ENCODE data around the gene IDH3G. TPM values are rescaled to one million over a fixed set of nuclear protein-coding genes. Genes with fewer than 3 reads are reported as not detected.

Gene IDH3G
- total RNA-seq, 1 donor from 2014 or later, result 17.1 TPM

Other genes with a start within 250 kb of the IDH3G start
- 23.8 TPM for gene CCNQ, start 195.2 kb downstream of the IDH3G start, total RNA-seq (ENCODE audit: insufficient read depth, low replicate concordance)
- gene DUSP9, start 147.2 kb downstream of the IDH3G start, total RNA-seq (ENCODE audit: insufficient read depth, low replicate concordance), result 6.3 TPM
- gene PNCK, start 120.6 kb downstream of the IDH3G start, total RNA-seq (ENCODE audit: insufficient read depth, low replicate concordance), result 24.1 TPM
- gene SLC6A8, start 106.4 kb downstream of the IDH3G start, total RNA-seq (ENCODE audit: insufficient read depth, low replicate concordance), result 27.0 TPM
- 58.5 TPM for gene BCAP31, start 70.0 kb downstream of the IDH3G start, total RNA-seq (ENCODE audit: insufficient read depth, low replicate concordance)
- gene ABCD1, start 69.5 kb downstream of the IDH3G start, total RNA-seq (ENCODE audit: insufficient read depth, low replicate concordance), result 15.6 TPM
- gene PLXNB3, start 30.1 kb downstream of the IDH3G start, total RNA-seq (ENCODE audit: insufficient read depth, low replicate concordance), result 23.6 TPM
- not detected for gene SRPK3, start 13.3 kb downstream of the IDH3G start, total RNA-seq (ENCODE audit: insufficient read depth, low replicate concordance)
- 135 TPM for gene SSR4, start 293 bp upstream of the IDH3G start, total RNA-seq (ENCODE audit: insufficient read depth, low replicate concordance)
- 7.7 TPM for gene PDZD4, start 36.2 kb upstream of the IDH3G start, total RNA-seq (ENCODE audit: insufficient read depth, low replicate concordance)
- gene L1CAM, start 91.8 kb upstream of the IDH3G start, total RNA-seq (ENCODE audit: insufficient read depth, low replicate concordance), result 18.8 TPM
- gene AVPR2, start 110.3 kb upstream of the IDH3G start, total RNA-seq (ENCODE audit: insufficient read depth, low replicate concordance), result 3.1 TPM
- gene ARHGAP4, start 131.9 kb upstream of the IDH3G start, total RNA-seq (ENCODE audit: insufficient read depth, low replicate concordance), result 49.4 TPM
- 4.1 TPM for gene NAA10, start 140.7 kb upstream of the IDH3G start, total RNA-seq (ENCODE audit: insufficient read depth, low replicate concordance)
- gene RENBP, start 150.3 kb upstream of the IDH3G start, total RNA-seq (ENCODE audit: insufficient read depth, low replicate concordance), result 11.1 TPM
- 7.2 TPM for gene HCFC1, start 177.4 kb upstream of the IDH3G start, total RNA-seq (ENCODE audit: insufficient read depth, low replicate concordance)
- 140 TPM for gene TMEM187, start 178.4 kb upstream of the IDH3G start, total RNA-seq (ENCODE audit: insufficient read depth, low replicate concordance)
- 43.1 TPM for gene IRAK1, start 225.5 kb upstream of the IDH3G start, total RNA-seq (ENCODE audit: insufficient read depth, low replicate concordance)